WTC11 (cell line): ENCODE data around the gene ZDHHC14. TPM values are rescaled to one million over a fixed set of nuclear protein-coding genes. Genes with fewer than 3 reads are reported as not detected.

Experiments
- ATAC-seq: fragments of 200-7000 bp; cut with Tn5 transposase; 2 replicates; pipeline ENCODE4 v1.10.0; 2021; ENCODE audit warnings: mild to moderate bottlenecking, moderate library complexity
- CTCF ChIA-PET: fragments of 300-600 bp; sonication (Branson Sonifier 250); formaldehyde crosslinking; loops from one replicate; lab custom pipeline; 2021; ENCODE audit warnings: antibody characterized with exemption; lab: Charles Lee
- POLR2A ChIA-PET: fragments of 350-600 bp; sonication (Branson Sonifier 250); formaldehyde crosslinking; loops from one replicate; lab custom pipeline; 2021; ENCODE audit warnings: antibody characterized with exemption; lab: Charles Lee
- DNase-seq: peaks from one replicate; pipeline ENCODE4 v3.0.0; 2021; ENCODE audit warnings: low spot score
- H3K27ac Mint-ChIP-seq: 2 replicates; pipeline ENCODE4 v1.8.0; 2021; ENCODE audit warnings: mixed read lengths
- H3K27me3 Mint-ChIP-seq: 2 replicates; pipeline ENCODE4 v1.8.0; 2021; ENCODE audit warnings: low read depth, mild to moderate bottlenecking, moderate library complexity, mixed read lengths
- H3K36me3 Mint-ChIP-seq: 2 replicates; pipeline ENCODE4 v1.8.0; 2021; ENCODE audit warnings: mixed read lengths
- H3K4me1 Mint-ChIP-seq: 2 replicates; pipeline ENCODE4 v1.8.0; 2022; ENCODE audit warnings: mixed read lengths
- H3K4me3 Mint-ChIP-seq: 2 replicates; pipeline ENCODE4 v1.8.0; 2021; ENCODE audit warnings: mild to moderate bottlenecking, moderate library complexity, mixed read lengths
- H3K9me3 Mint-ChIP-seq: 2 replicates; pipeline ENCODE4 v1.8.0; 2021; ENCODE audit warnings: mixed read lengths
- FOXJ3 ChIP-seq: sonication (generic); formaldehyde crosslinking; IDR thresholded peaks from 2 replicates; pipeline ENCODE4 v1.9.0; 2021; ENCODE audit warnings: missing genetic modification reagents, mild to moderate bottlenecking, borderline replicate concordance
- GRHL2 ChIP-seq: fragments of 250-450 bp; sonication (Bioruptor Pico); IDR thresholded peaks from 2 replicates; pipeline ENCODE4 v1.8.0; 2022; ENCODE audit warnings: mild to moderate bottlenecking, moderate library complexity; ENCODE audit not compliant: insufficient replicate concordance, severe bottlenecking
- RORB ChIP-seq: fragments of 250-450 bp; sonication (Bioruptor Pico); IDR thresholded peaks from 2 replicates; pipeline ENCODE4 v1.9.0; 2021; ENCODE audit warnings: mild to moderate bottlenecking
- SP1 ChIP-seq: sonication (generic); formaldehyde crosslinking; conservative IDR thresholded peaks from 2 replicates; pipeline ENCODE4 v1.8.1; 2022; ENCODE audit warnings: missing genetic modification reagents
- ZNF219 ChIP-seq: sonication (generic); formaldehyde crosslinking; IDR thresholded peaks from 2 replicates; pipeline ENCODE4 v1.8.0; 2023; ENCODE audit warnings: missing genetic modification reagents, mild to moderate bottlenecking, borderline replicate concordance
- ZNF232 ChIP-seq: sonication (generic); formaldehyde crosslinking; IDR thresholded peaks from 2 replicates; pipeline ENCODE4 v1.8.0; 2022; ENCODE audit warnings: mild to moderate bottlenecking, missing genetic modification reagents
- ZNF671 ChIP-seq: fragments of 250-450 bp; sonication (Bioruptor Pico); IDR thresholded peaks from 2 replicates; pipeline ENCODE4 v1.8.0; 2021; ENCODE audit warnings: mild to moderate bottlenecking
- total RNA-seq: library from RNA; stranded (reverse); gene quantifications from 3 replicates; pipeline ENCODE4 v1.2.3, GENCODE V29; 2021
- TF ChIP-seq, protein P1 (sequence below): sonication (generic); formaldehyde crosslinking; IDR thresholded peaks from 2 replicates; pipeline ENCODE4 v1.8.1; 2023; ENCODE audit warnings: mild to moderate bottlenecking, missing genetic modification reagents
- TF ChIP-seq, protein P2 (sequence below): sonication (generic); formaldehyde crosslinking; IDR thresholded peaks from 2 replicates; pipeline ENCODE4 v1.8.1; 2022; ENCODE audit warnings: missing genetic modification reagents, borderline replicate concordance
- TF ChIP-seq, protein P3 (sequence below): sonication (generic); formaldehyde crosslinking; IDR thresholded peaks from 2 replicates; pipeline ENCODE4 v1.8.1; 2023; ENCODE audit warnings: mild to moderate bottlenecking, missing genetic modification reagents, moderate library complexity
- TF ChIP-seq, protein P4 (sequence below): sonication (generic); formaldehyde crosslinking; IDR thresholded peaks from 2 replicates; pipeline ENCODE4 v1.8.1; 2022; ENCODE audit warnings: low read depth, missing genetic modification reagents, borderline replicate concordance
- TF ChIP-seq, protein P5 (sequence below): sonication (generic); formaldehyde crosslinking; conservative IDR thresholded peaks from 2 replicates; pipeline ENCODE4 v1.8.1; 2022; ENCODE audit warnings: mild to moderate bottlenecking, missing genetic modification reagents
- TF ChIP-seq, protein P6 (sequence below): sonication (generic); formaldehyde crosslinking; IDR thresholded peaks from 2 replicates; pipeline ENCODE4 v1.8.0; 2022; ENCODE audit warnings: mild to moderate bottlenecking, missing genetic modification reagents
- TF ChIP-seq, protein P7 (sequence below): sonication (generic); formaldehyde crosslinking; IDR thresholded peaks from 2 replicates; pipeline ENCODE4 v1.8.1; 2022; ENCODE audit warnings: mild to moderate bottlenecking, missing genetic modification reagents, moderate library complexity, borderline replicate concordance
- TF ChIP-seq, protein P8 (sequence below): sonication (generic); formaldehyde crosslinking; IDR thresholded peaks from 2 replicates; pipeline ENCODE4 v1.8.1; 2023; ENCODE audit warnings: mild to moderate bottlenecking, missing genetic modification reagents, moderate library complexity

The ZDHHC14 gene
- total RNA-seq, 1 experiment from 2014 or later = 6.6 TPM

DNA sequence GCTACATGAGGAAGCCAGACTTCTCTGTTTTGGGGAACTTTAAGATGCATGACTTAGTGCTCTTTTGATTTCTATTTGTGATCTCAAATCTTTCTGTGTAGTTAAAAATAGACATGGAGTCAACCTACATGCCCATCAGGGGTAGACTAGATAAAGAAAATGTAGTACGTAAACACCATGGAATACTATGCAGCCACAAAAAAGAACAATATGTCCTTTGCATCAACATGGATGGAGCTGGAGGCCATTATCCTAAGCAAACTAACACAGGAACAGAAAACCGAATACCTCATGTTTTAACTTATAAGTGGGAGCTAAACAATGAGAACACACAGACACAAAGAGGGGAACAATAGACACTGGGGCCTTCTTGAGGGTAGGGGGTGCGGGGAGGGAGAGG, 102.8 kb downstream of the ZDHHC14 start:
- TF ChIP-seq, protein P1, sequence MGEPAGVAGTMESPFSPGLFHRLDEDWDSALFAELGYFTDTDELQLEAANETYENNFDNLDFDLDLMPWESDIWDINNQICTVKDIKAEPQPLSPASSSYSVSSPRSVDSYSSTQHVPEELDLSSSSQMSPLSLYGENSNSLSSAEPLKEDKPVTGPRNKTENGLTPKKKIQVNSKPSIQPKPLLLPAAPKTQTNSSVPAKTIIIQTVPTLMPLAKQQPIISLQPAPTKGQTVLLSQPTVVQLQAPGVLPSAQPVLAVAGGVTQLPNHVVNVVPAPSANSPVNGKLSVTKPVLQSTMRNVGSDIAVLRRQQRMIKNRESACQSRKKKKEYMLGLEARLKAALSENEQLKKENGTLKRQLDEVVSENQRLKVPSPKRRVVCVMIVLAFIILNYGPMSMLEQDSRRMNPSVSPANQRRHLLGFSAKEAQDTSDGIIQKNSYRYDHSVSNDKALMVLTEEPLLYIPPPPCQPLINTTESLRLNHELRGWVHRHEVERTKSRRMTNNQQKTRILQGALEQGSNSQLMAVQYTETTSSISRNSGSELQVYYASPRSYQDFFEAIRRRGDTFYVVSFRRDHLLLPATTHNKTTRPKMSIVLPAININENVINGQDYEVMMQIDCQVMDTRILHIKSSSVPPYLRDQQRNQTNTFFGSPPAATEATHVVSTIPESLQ (CRISPR knock-in tag) = no peak
- TF ChIP-seq GRHL2 (CRISPR knock-in tag) = no peak
- TF ChIP-seq, protein P2, sequence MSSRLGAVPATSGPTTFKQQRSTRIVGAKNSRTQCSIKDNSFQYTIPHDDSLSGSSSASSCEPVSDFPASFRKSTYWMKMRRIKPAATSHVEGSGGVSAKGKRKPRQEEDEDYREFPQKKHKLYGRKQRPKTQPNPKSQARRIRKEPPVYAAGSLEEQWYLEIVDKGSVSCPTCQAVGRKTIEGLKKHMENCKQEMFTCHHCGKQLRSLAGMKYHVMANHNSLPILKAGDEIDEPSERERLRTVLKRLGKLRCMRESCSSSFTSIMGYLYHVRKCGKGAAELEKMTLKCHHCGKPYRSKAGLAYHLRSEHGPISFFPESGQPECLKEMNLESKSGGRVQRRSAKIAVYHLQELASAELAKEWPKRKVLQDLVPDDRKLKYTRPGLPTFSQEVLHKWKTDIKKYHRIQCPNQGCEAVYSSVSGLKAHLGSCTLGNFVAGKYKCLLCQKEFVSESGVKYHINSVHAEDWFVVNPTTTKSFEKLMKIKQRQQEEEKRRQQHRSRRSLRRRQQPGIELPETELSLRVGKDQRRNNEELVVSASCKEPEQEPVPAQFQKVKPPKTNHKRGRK (CRISPR knock-in tag) = no peak
- TF ChIP-seq, protein P3, sequence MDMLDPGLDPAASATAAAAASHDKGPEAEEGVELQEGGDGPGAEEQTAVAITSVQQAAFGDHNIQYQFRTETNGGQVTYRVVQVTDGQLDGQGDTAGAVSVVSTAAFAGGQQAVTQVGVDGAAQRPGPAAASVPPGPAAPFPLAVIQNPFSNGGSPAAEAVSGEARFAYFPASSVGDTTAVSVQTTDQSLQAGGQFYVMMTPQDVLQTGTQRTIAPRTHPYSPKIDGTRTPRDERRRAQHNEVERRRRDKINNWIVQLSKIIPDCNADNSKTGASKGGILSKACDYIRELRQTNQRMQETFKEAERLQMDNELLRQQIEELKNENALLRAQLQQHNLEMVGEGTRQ (CRISPR knock-in tag) = no peak
- no peak for TF ChIP-seq ZNF219
- no peak for TF ChIP-seq RORB (CRISPR knock-in tag)
- no peak for TF ChIP-seq FOXJ3 (CRISPR knock-in tag)
- TF ChIP-seq ZNF671 (CRISPR knock-in tag) = no peak
- TF ChIP-seq, protein P4, sequence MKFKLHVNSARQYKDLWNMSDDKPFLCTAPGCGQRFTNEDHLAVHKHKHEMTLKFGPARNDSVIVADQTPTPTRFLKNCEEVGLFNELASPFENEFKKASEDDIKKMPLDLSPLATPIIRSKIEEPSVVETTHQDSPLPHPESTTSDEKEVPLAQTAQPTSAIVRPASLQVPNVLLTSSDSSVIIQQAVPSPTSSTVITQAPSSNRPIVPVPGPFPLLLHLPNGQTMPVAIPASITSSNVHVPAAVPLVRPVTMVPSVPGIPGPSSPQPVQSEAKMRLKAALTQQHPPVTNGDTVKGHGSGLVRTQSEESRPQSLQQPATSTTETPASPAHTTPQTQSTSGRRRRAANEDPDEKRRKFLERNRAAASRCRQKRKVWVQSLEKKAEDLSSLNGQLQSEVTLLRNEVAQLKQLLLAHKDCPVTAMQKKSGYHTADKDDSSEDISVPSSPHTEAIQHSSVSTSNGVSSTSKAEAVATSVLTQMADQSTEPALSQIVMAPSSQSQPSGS (CRISPR knock-in tag) = no peak
- TF ChIP-seq, protein P5, sequence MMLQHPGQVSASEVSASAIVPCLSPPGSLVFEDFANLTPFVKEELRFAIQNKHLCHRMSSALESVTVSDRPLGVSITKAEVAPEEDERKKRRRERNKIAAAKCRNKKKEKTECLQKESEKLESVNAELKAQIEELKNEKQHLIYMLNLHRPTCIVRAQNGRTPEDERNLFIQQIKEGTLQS (CRISPR knock-in tag) = no peak
- TF ChIP-seq, protein P6, sequence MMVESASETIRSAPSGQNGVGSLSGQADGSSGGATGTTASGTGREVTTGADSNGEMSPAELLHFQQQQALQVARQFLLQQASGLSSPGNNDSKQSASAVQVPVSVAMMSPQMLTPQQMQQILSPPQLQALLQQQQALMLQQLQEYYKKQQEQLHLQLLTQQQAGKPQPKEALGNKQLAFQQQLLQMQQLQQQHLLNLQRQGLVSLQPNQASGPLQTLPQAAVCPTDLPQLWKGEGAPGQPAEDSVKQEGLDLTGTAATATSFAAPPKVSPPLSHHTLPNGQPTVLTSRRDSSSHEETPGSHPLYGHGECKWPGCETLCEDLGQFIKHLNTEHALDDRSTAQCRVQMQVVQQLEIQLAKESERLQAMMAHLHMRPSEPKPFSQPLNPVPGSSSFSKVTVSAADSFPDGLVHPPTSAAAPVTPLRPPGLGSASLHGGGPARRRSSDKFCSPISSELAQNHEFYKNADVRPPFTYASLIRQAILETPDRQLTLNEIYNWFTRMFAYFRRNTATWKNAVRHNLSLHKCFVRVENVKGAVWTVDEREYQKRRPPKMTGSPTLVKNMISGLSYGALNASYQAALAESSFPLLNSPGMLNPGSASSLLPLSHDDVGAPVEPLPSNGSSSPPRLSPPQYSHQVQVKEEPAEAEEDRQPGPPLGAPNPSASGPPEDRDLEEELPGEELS (CRISPR knock-in tag) = no peak
- no peak for TF ChIP-seq ZNF232 (CRISPR knock-in tag)
- TF ChIP-seq, protein P7, sequence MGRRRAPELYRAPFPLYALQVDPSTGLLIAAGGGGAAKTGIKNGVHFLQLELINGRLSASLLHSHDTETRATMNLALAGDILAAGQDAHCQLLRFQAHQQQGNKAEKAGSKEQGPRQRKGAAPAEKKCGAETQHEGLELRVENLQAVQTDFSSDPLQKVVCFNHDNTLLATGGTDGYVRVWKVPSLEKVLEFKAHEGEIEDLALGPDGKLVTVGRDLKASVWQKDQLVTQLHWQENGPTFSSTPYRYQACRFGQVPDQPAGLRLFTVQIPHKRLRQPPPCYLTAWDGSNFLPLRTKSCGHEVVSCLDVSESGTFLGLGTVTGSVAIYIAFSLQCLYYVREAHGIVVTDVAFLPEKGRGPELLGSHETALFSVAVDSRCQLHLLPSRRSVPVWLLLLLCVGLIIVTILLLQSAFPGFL (CRISPR knock-in tag) = no peak
- TF ChIP-seq, protein P8, sequence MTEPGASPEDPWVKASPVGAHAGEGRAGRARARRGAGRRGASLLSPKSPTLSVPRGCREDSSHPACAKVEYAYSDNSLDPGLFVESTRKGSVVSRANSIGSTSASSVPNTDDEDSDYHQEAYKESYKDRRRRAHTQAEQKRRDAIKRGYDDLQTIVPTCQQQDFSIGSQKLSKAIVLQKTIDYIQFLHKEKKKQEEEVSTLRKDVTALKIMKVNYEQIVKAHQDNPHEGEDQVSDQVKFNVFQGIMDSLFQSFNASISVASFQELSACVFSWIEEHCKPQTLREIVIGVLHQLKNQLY (CRISPR knock-in tag) = no peak
- no peak for TF ChIP-seq SP1
- TF ChIP-seq, all 79 proteins: peak for 0
- peaks cover 4% of the 10 kb centered on the region for H3K9me3 Mint-ChIP-seq
- no peak overlapping the region for H3K27ac Mint-ChIP-seq
- H3K27me3 Mint-ChIP-seq = no peaks in the 10 kb centered on the region
- ChIA-PET CTCF (no interaction called here), POLR2A (no interaction called here)
- no peaks in the 10 kb centered on the region for H3K36me3 Mint-ChIP-seq
- ATAC-seq (no peak), DNase-seq (no peak)
- peaks cover 12% of the 10 kb centered on the region for H3K4me1 Mint-ChIP-seq
- no peak overlapping the region for H3K4me3 Mint-ChIP-seq
